Measurements from ENCODE around the gene NISCH. TPM values are rescaled to one million over a fixed set of nuclear protein-coding genes. Genes with fewer than 3 reads are reported as not detected.

NISCH gene
- total and polyA plus RNA-seq, 2 donors (not counting 3 experiments of a cell fraction or from before 2014, with no cell fraction given): 156 to 178 TPM

DNA sequence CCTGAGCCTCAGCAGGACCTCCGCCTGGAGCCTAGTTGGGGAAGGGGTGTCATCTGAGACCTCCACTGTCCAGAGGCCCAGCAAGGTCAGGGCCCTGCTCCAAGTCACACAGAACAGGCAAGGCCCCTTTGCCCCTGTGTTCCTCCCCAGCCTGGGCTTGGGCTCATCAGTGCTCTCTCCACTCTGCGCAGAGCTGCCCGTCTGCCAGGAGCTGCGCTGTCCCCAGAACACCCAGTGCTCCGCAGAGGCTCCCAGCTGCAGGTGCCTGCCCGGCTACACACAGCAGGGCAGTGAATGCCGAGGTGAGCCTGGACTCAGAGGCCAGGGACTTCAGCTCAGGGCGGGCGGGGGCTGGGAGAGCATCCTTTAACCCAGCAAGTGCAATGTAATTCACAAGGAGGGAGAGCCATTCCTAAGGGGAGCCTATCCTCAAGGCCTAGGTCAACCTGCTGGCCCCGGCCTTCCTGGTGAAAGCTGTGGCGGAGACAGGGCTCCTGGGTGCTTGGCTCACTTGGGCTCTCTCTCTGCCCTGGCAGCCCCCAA, 47.5 kb downstream of the NISCH start:
- no peaks in the 10 kb centered on the region for H4K20me1 ChIP-seq (replicated peaks; ENCODE audit: control insufficient read depth, extremely low read depth, insufficient read depth, low read length)
- no peaks in the 10 kb centered on the region for H3K9me3 ChIP-seq (replicated peaks; ENCODE audit: control insufficient read depth, insufficient read depth, low read length)
- dilution Hi-C loops (cut with MboI; ENCODE audit: extremely low pct_ligation_motif_present, low sequenced_read_pairs): no loop called here
- peaks cover 11% of the 10 kb centered on the region for H3K4me1 ChIP-seq (ENCODE audit: control insufficient read depth, extremely low read depth, insufficient read depth, low read length)
- H3K27me3 ChIP-seq (ENCODE audit: control insufficient read depth in 2 of 2, insufficient read depth in 2 of 2, low read length in 2 of 2): no peaks in the 10 kb centered on the region
- ChIA-PET CTCF (no interaction called here), POLR2A (no interaction called here)
- no TSS peak for BruUV-seq (replicated peaks)
- no peaks in the 10 kb centered on the region for H3K9me1 ChIP-seq (replicated peaks; ENCODE audit: control insufficient read depth, extremely low read depth, insufficient read depth, low read length)
- H2AFZ ChIP-seq (ENCODE audit: low read depth, low read length): no peak overlapping the region
- TF ChIP-seq, protein P1, sequence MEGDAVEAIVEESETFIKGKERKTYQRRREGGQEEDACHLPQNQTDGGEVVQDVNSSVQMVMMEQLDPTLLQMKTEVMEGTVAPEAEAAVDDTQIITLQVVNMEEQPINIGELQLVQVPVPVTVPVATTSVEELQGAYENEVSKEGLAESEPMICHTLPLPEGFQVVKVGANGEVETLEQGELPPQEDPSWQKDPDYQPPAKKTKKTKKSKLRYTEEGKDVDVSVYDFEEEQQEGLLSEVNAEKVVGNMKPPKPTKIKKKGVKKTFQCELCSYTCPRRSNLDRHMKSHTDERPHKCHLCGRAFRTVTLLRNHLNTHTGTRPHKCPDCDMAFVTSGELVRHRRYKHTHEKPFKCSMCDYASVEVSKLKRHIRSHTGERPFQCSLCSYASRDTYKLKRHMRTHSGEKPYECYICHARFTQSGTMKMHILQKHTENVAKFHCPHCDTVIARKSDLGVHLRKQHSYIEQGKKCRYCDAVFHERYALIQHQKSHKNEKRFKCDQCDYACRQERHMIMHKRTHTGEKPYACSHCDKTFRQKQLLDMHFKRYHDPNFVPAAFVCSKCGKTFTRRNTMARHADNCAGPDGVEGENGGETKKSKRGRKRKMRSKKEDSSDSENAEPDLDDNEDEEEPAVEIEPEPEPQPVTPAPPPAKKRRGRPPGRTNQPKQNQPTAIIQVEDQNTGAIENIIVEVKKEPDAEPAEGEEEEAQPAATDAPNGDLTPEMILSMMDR (IDR thresholded peaks at IDR 0.05; ENCODE audit: extremely low read depth in 1 of 2, insufficient read depth in 1 of 2, low read depth in 1 of 2, low read length in 2 of 2): no peak
- TF ChIP-seq POLR2A (IDR thresholded peaks at IDR 0.05; ENCODE audit: low read depth, low read length): no peak
- TF ChIP-seq MYC (IDR thresholded peaks at IDR 0.05; ENCODE audit: low read depth, low read length): no peak
- H3K27ac ChIP-seq (ENCODE audit: insufficient read depth, low read depth, low read length): no peak overlapping the region
- H3K4me2 ChIP-seq (ENCODE audit: insufficient read depth, low read length): no peak overlapping the region
- DNase-seq (ENCODE audit: low read depth, low spot score) (no peak), FAIRE-seq (no peak)
- peaks cover 20 to 58% of the 10 kb centered on the region in 2 experiments for H3K36me3 ChIP-seq (ENCODE audit: control insufficient read depth in 2 of 2, extremely low read depth in 1 of 2, insufficient read depth in 2 of 2, low read length in 2 of 2)
- intact Hi-C loops (cut with micrococcal nuclease): no loop called here
- H3K4me3 ChIP-seq (replicated peaks in 1 of 3; ENCODE audit: insufficient read depth in 1 of 3, low read depth in 1 of 3, low read length in 3 of 3): no peak overlapping the region
- H3K9ac ChIP-seq (replicated peaks; ENCODE audit: extremely low read depth, insufficient read depth, low read length): no peak overlapping the region
- peaks cover 38% of the 10 kb centered on the region for H3K79me2 ChIP-seq (ENCODE audit: control insufficient read depth, insufficient read depth, low read length)

DNA sequence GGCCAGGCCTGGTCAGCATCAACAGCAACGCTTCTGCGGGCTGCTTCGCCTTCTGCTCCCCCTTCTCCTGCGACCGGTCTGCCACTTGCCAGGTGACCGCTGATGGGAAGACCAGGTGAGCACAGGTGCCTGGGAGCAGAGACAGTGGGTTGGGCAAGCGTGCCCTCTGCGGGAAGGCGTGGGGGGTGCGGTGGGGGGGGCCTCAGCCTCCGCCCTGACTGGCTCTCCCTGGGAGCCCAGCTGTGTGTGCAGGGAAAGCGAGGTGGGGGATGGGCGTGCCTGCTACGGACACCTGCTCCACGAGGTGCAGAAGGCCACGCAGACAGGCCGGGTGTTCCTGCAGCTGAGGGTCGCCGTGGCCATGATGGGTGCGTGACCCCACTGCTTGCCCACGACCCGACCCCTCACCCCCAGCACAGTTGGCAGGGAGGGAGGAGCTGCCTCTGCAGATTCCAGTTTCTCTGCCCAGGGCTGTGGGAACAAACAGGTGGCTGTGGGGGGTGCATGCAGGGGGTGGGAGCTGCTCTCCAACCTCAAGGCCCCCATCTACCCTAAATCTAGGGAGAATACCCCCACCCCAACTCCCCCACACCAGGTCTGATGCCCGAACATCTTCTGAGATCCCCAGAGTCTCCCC, 48.5 kb downstream of the NISCH start:
- no peak overlapping the region for H3K4me2 ChIP-seq (ENCODE audit: insufficient read depth, low read length)
- intact Hi-C loops (cut with micrococcal nuclease) (no loop called here), dilution Hi-C loops (cut with MboI; ENCODE audit: extremely low pct_ligation_motif_present, low sequenced_read_pairs) (no loop called here)
- H3K27ac ChIP-seq (ENCODE audit: insufficient read depth, low read depth, low read length): no peak overlapping the region
- FAIRE-seq (no peak), DNase-seq (ENCODE audit: low read depth, low spot score) (no peak)
- peaks cover 25 to 62% of the 10 kb centered on the region in 2 experiments for H3K36me3 ChIP-seq (ENCODE audit: control insufficient read depth in 2 of 2, extremely low read depth in 1 of 2, insufficient read depth in 2 of 2, low read length in 2 of 2)
- no peak overlapping the region for H3K9ac ChIP-seq (replicated peaks; ENCODE audit: extremely low read depth, insufficient read depth, low read length)
- no peak overlapping the region for H3K4me3 ChIP-seq (replicated peaks in 1 of 3; ENCODE audit: insufficient read depth in 1 of 3, low read depth in 1 of 3, low read length in 3 of 3)
- no peaks in the 10 kb centered on the region for H3K9me3 ChIP-seq (replicated peaks; ENCODE audit: control insufficient read depth, insufficient read depth, low read length)
- ChIA-PET POLR2A (no interaction called here), CTCF (interaction anchor here (1.1 to 1.4 kb wide), 2 partner anchors 9 to 13 kb away, joined by 4 read pairs; partner anchors contain the start of gene STAB1)
- TF ChIP-seq GATA2 (IDR thresholded peaks at IDR 0.05; ENCODE audit: insufficient read depth, insufficient read length, low read depth, low read length) (no peak), EZH2 (IDR thresholded peaks at IDR 0.05; ENCODE audit: borderline replicate concordance, low read depth, low read length, severe bottlenecking) (no peak), POLR2AphosphoS5 (IDR thresholded peaks at IDR 0.05; ENCODE audit: insufficient read depth, low read depth, low read length) (no peak), POLR2A (IDR thresholded peaks at IDR 0.05; ENCODE audit: low read depth, low read length) (no peak)
- TF ChIP-seq, protein P2, sequence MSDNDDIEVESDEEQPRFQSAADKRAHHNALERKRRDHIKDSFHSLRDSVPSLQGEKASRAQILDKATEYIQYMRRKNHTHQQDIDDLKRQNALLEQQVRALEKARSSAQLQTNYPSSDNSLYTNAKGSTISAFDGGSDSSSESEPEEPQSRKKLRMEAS (IDR thresholded peaks at IDR 0.05; ENCODE audit: insufficient read depth, insufficient read length): no peak
- no peaks in the 10 kb centered on the region for H3K27me3 ChIP-seq (ENCODE audit: control insufficient read depth in 2 of 2, insufficient read depth in 2 of 2, low read length in 2 of 2)
- H3K79me2 ChIP-seq (ENCODE audit: control insufficient read depth, insufficient read depth, low read length): peaks cover 27% of the 10 kb centered on the region
- H3K9me1 ChIP-seq (replicated peaks; ENCODE audit: control insufficient read depth, extremely low read depth, insufficient read depth, low read length): no peaks in the 10 kb centered on the region
- peaks cover 10% of the 10 kb centered on the region for H3K4me1 ChIP-seq (ENCODE audit: control insufficient read depth, extremely low read depth, insufficient read depth, low read length)
- H4K20me1 ChIP-seq (replicated peaks; ENCODE audit: control insufficient read depth, extremely low read depth, insufficient read depth, low read length): no peaks in the 10 kb centered on the region
- H2AFZ ChIP-seq (ENCODE audit: low read depth, low read length): no peak overlapping the region
- no TSS peak for BruUV-seq (replicated peaks)

Data from endothelial cell of umbilical vein (primary cell).